CD14-positive monocyte (primary cell): ENCODE data around the gene PTPN9. TPM values are rescaled to one million over a fixed set of nuclear protein-coding genes. Genes with fewer than 3 reads are reported as not detected.

Source experiments
- DNase-seq, 3 donors: peaks; one replicate each; pipeline ENCODE4 v3.0.0-alpha.2; 2011 to 2022
- H2AFZ ChIP-seq: 2 replicates; pipeline ENCODE4 v1.6.0; 2012; ENCODE audit warnings: mild to moderate bottlenecking, low read depth, low read length, inconsistent platforms; ENCODE audit not compliant: insufficient read depth, poor library complexity, severe bottlenecking
- H3K27ac ChIP-seq, 2 donors: 1 replicate in 1 of 2; 2 replicates in 1 of 2; pipeline ENCODE4 v1.5.1; 2012 to 2013; ENCODE audit warnings: low read length in 2 of 2, control low read depth in 1 of 2, inconsistent platforms in 1 of 2, low read depth in 1 of 2, mild to moderate bottlenecking in 1 of 2
- H3K27me3 ChIP-seq, 2 donors: one replicate each; pipeline versions ENCODE4 v1.6.0 to v1.6.1; 2011 to 2013; ENCODE audit warnings: low read length in 2 of 2; ENCODE audit not compliant: control insufficient read depth in 2 of 2, insufficient read depth in 2 of 2
- H3K36me3 ChIP-seq, 2 donors: replicated peaks in 1 of 2; 1 replicate in 1 of 2; 2 replicates in 1 of 2; pipeline versions ENCODE4 v1.5.1 to v1.6.1; 2012 to 2013; ENCODE audit warnings: low read length in 2 of 2, control low read depth in 1 of 2, inconsistent platforms in 1 of 2, mild to moderate bottlenecking in 1 of 2; ENCODE audit not compliant: insufficient read depth in 2 of 2, control insufficient read depth in 1 of 2
- H3K4me1 ChIP-seq, 2 donors: 1 replicate in 1 of 2; 2 replicates in 1 of 2; pipeline versions ENCODE4 v1.5.1 to v1.6.1; 2012 to 2013; ENCODE audit warnings: low read length in 2 of 2, control low read depth in 1 of 2, inconsistent platforms in 1 of 2, mild to moderate bottlenecking in 1 of 2, moderate library complexity in 1 of 2; ENCODE audit not compliant: insufficient read depth in 2 of 2, control insufficient read depth in 1 of 2
- H3K4me2 ChIP-seq: replicated peaks from 2 replicates; pipeline ENCODE3; 2012; ENCODE audit warnings: low read length, moderate library complexity, mild to moderate bottlenecking; ENCODE audit not compliant: poor library complexity, severe bottlenecking; ENCODE audit errors: extremely low read depth
- H3K4me3 ChIP-seq, 3 experiments: fragments of 200-600 bp in 1 of 3; sonication (generic) in 1 of 3; replicated peaks in 1 of 3; 1 replicate in 2 of 3; 2 replicates in 1 of 3; pipeline ENCODE4 v1.5.1; 2011 to 2013; ENCODE audit warnings: low read length in 3 of 3, mild to moderate bottlenecking in 3 of 3, control low read depth in 2 of 3, low read depth in 2 of 3, inconsistent platforms in 1 of 3, moderate library complexity in 1 of 3
- H3K79me2 ChIP-seq: 2 replicates; pipeline ENCODE4 v1.6.0; 2012; ENCODE audit warnings: mild to moderate bottlenecking, control low read depth, inconsistent platforms, low read length, moderate library complexity; ENCODE audit not compliant: insufficient read depth
- H3K9ac ChIP-seq: 2 replicates; pipeline ENCODE4 v1.6.0; 2017; ENCODE audit warnings: low read length, mild to moderate bottlenecking; ENCODE audit not compliant: insufficient read depth, poor library complexity, severe bottlenecking
- H3K9me3 ChIP-seq, 2 donors: replicated peaks in 1 of 2; 1 replicate in 1 of 2; 2 replicates in 1 of 2; pipeline versions ENCODE4 v1.5.1 to v1.6.1; 2012 to 2013; ENCODE audit warnings: low read length in 2 of 2, control low read depth in 1 of 2; ENCODE audit not compliant: control insufficient read depth in 1 of 2, insufficient read depth in 1 of 2
- H4K20me1 ChIP-seq: 2 replicates; pipeline ENCODE4 v1.6.0; 2012; ENCODE audit warnings: mild to moderate bottlenecking, low read length, control low read depth, moderate library complexity; ENCODE audit not compliant: insufficient read depth
- H3K27ac Mint-ChIP-seq, 7 donors: one replicate each; pipeline ENCODE4 v1.8.0; 2020; ENCODE audit warnings: mild to moderate bottlenecking in 7 of 7, mixed read lengths in 7 of 7, moderate library complexity in 6 of 7, inconsistent platforms in 2 of 7
- H3K27me3 Mint-ChIP-seq, 3 donors: one replicate each; pipeline ENCODE4 v1.8.0; 2021 to 2022; ENCODE audit warnings: low read depth in 3 of 3, mild to moderate bottlenecking in 3 of 3, mixed read lengths in 3 of 3, moderate library complexity in 3 of 3, inconsistent platforms in 1 of 3
- H3K36me3 Mint-ChIP-seq, 2 donors: one replicate each; pipeline ENCODE4 v1.8.0; 2020; ENCODE audit warnings: mixed read lengths in 2 of 2, inconsistent platforms in 1 of 2, mild to moderate bottlenecking in 1 of 2
- H3K4me1 Mint-ChIP-seq: one replicate; pipeline ENCODE4 v1.8.0; 2020; ENCODE audit warnings: mild to moderate bottlenecking, mixed read lengths
- H3K4me3 Mint-ChIP-seq, 2 donors: one replicate each; pipeline ENCODE4 v1.8.0; 2020; ENCODE audit warnings: mild to moderate bottlenecking in 2 of 2, mixed read lengths in 2 of 2, moderate library complexity in 1 of 2
- H3K9me3 Mint-ChIP-seq, 7 donors: one replicate each; pipeline ENCODE4 v1.8.0; 2020 to 2022; ENCODE audit warnings: mixed read lengths in 7 of 7, mild to moderate bottlenecking in 6 of 7, moderate library complexity in 6 of 7, inconsistent platforms in 2 of 7
- WGBS: methylation state at CpG from one replicate; pipeline ENCODE4 v1.1.5; 2013; ENCODE audit warnings: missing lambda C conversion rate; ENCODE audit not compliant: insufficient coverage; 5-methylcytosine and 5-hydroxymethylcytosine counted together
- intact Hi-C, 2 donors: fragments of 100-400 bp; cut with micrococcal nuclease; formaldehyde crosslinking; loops; one replicate each; pipeline versions ENCODE4 v1.15.0 to v1.15.1; 2023
- polyA plus RNA-seq, 3 donors: library from polyadenylated mRNA; depleted of rRNA in 1 of 3; unstranded in 2 of 3; stranded (reverse) in 1 of 3; fragments of 300-500 nt in 2 of 3; fragments of >200 nt in 1 of 3; fragmentation: Illumina TruSeq in 2 of 3; gene quantifications; 1 replicate in 2 of 3; 2 replicates in 1 of 3; pipeline ENCODE4 v1.2.3, GENCODE V29; 2012 to 2021
- TF ChIP-seq, protein P1 (sequence below): fragments of 200-600 bp; IDR thresholded peaks from one replicate; pipeline ENCODE4 v1.8.0; 2022; ENCODE audit warnings: antibody characterized with exemption, mild to moderate bottlenecking

The PTPN9 gene
- polyA plus RNA-seq, 3 donors: 21.1 to 40.1 (median 28.0) TPM

DNA sequence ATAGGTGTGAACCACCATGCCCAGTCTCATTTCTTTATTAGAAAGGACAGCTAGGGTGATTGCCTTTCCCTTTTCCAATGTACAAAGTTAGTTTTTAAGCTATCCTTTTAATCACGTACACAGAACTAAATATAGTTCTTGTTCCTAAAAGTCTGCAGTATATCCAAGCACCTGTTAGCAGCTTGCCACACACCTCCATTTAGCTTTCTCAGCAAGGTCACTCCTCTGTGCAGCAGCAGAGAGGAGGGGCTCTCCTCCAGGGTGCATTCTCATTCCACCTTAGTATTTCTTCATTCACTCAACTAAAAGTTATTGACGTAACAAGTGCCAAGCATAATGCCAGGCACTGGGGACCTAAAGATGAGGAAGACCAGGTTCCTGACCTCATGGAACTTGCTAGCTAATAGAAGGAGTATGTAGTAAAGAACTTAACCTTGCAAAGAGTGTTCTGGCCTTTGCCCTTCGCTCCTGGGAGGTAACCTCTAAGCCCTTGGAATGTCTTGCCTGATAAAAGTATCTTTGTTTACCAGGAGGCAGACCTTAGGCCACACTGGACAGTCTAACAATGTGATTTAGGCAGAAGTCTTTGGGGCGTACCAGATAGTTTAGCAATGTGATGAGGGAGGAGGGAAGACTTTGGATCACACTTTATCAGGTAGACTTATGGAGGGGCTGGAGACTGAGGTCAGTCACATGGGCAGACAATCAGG lies 12.7 kb upstream of the PTPN9 start:
- Histone ChIP-seq H3K9ac (no peak overlapping the region), H4K20me1 (no peaks in the 10 kb centered on the region), H3K36me3 (peaks cover 22 to 41% of the 10 kb centered on the region in 2 donors), H3K27ac (no peak overlapping the region), H3K4me2 (no peak overlapping the region), H3K9me3 (no peaks in the 10 kb centered on the region), H3K79me2 (no peaks in the 10 kb centered on the region), H3K27me3 (no peaks in the 10 kb centered on the region), H3K4me1 (no peaks in the 10 kb centered on the region), H2AFZ (no peak overlapping the region), H3K4me3 (no peak overlapping the region)
- 100% methylated on average over 3 of the region's 4 CpGs for WGBS
- H3K27me3 Mint-ChIP-seq: peaks cover 0 to 4% (median 0%) of the 10 kb centered on the region in 3 donors
- DNase-seq: no peak
- peak overlapping the region in 1 of 7 donors; percentile 4 for H3K27ac Mint-ChIP-seq
- intact Hi-C loops: no loop called here
- no peaks in the 10 kb centered on the region for H3K4me1 Mint-ChIP-seq
- H3K9me3 Mint-ChIP-seq: no peaks in the 10 kb centered on the region
- TF ChIP-seq, protein P1, sequence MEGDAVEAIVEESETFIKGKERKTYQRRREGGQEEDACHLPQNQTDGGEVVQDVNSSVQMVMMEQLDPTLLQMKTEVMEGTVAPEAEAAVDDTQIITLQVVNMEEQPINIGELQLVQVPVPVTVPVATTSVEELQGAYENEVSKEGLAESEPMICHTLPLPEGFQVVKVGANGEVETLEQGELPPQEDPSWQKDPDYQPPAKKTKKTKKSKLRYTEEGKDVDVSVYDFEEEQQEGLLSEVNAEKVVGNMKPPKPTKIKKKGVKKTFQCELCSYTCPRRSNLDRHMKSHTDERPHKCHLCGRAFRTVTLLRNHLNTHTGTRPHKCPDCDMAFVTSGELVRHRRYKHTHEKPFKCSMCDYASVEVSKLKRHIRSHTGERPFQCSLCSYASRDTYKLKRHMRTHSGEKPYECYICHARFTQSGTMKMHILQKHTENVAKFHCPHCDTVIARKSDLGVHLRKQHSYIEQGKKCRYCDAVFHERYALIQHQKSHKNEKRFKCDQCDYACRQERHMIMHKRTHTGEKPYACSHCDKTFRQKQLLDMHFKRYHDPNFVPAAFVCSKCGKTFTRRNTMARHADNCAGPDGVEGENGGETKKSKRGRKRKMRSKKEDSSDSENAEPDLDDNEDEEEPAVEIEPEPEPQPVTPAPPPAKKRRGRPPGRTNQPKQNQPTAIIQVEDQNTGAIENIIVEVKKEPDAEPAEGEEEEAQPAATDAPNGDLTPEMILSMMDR: no peak
- H3K4me3 Mint-ChIP-seq: no peak overlapping the region
- peaks cover 42 to 66% of the 10 kb centered on the region in 2 donors for H3K36me3 Mint-ChIP-seq

DNA sequence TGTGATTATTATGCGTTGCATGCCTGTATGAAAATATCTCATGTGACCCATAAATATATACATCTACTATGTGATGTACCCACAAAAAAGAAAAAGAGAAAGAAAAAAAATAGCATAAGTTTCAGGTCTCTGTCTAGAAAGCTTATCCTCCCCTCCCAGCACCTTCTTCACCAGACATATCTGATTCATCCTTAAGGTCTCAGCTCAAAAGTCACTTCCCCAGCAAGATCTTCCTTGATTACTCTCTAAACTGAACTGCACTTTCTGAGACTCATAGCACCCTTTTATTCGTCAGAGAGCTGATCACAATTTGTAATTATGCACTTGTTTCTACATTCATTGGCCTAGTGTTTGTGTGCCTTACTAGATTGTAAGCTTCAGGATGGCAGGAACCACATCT lies 11.1 kb upstream of the PTPN9 start:
- Histone ChIP-seq H3K9me3 (no peaks in the 10 kb centered on the region), H3K36me3 (peaks cover 14 to 25% of the 10 kb centered on the region in 2 donors), H3K27ac (no peak overlapping the region), H3K4me3 (no peak overlapping the region), H3K4me1 (no peaks in the 10 kb centered on the region), H3K79me2 (no peaks in the 10 kb centered on the region), H3K4me2 (no peak overlapping the region), H2AFZ (no peak overlapping the region), H3K27me3 (no peaks in the 10 kb centered on the region), H3K9ac (no peak overlapping the region), H4K20me1 (no peaks in the 10 kb centered on the region)
- WGBS: no CpG with 5 or more reads among the region's 2 CpGs
- TF ChIP-seq, protein P1: no peak
- Mint-ChIP-seq H3K27ac (no peak overlapping the region), H3K9me3 (no peaks in the 10 kb centered on the region), H3K4me3 (no peak overlapping the region), H3K36me3 (peaks cover 30 to 59% of the 10 kb centered on the region in 2 donors), H3K27me3 (peaks cover 0 to 2% (median 2%) of the 10 kb centered on the region in 3 donors), H3K4me1 (no peaks in the 10 kb centered on the region)
- intact Hi-C loops: no loop called here
- no peak for DNase-seq
